Measurements from ENCODE around the gene GJB3.

GRCh38 chr1:34779962-34780361, 1.1 kb upstream of the GJB3 start:
- no peak for TF ChIP-seq SUZ12 (IDR thresholded peaks at IDR 0.05; ENCODE audit: extremely low read depth, insufficient read depth, insufficient read length)
- no peak for TF ChIP-seq ZNF274 (IDR thresholded peaks at IDR 0.05; ENCODE audit: low read depth, low read length)
- TF ChIP-seq YY1 (IDR thresholded peaks at IDR 0.05; ENCODE audit: insufficient read depth, insufficient read length): no peak

Data from NT2/D1 (cell line).